H1 (cell line): ENCODE measurements around the gene ZNF839. TPM values are rescaled to one million over a fixed set of nuclear protein-coding genes. Genes with fewer than 3 reads are reported as not detected.

ENCODE experiments used
- CHD1 ChIP-seq: IDR thresholded peaks from 2 replicates; pipeline ENCODE4 v1.6.1; 2012; ENCODE audit warnings: low read depth, low read length, improper control_type of control experiment
- CTCF ChIP-seq, 3 experiments: IDR thresholded peaks; 1 replicate in 2 of 3; 2 replicates in 1 of 3; pipeline versions ENCODE4 v1.5.1 to v1.6.1; 2011; ENCODE audit warnings: low read length in 3 of 3, mild to moderate bottlenecking in 3 of 3, inconsistent platforms in 2 of 3, low read depth in 1 of 3, moderate library complexity in 1 of 3; ENCODE audit not compliant: insufficient read depth in 1 of 3; ENCODE audit errors: control extremely low read depth in 1 of 3
- polyA plus RNA-seq, 7 experiments: library from polyadenylated mRNA; depleted of rRNA in 3 of 7; stranded (reverse) in 5 of 7; unstranded in 2 of 7; fragments of >200 nt in 5 of 7; fragments of 200-250 nt in 2 of 7; gene quantifications; 1 replicate in 5 of 7; 2 replicates in 1 of 7; 4 replicates in 1 of 7; pipeline versions ENCODE4 v1.2.1 to v1.2.3, GENCODE V29; 2011 to 2013; ENCODE audit warnings: missing spikeins in 2 of 7, mixed read lengths in 2 of 7
- total RNA-seq: library from RNA; stranded (reverse); fragmentation: NEBNext Ultra II Directional; extraction: Animal tissue kit (Norgen Biotek cat#: 25700); gene quantifications from 2 replicates; pipeline ENCODE4 v1.2.1, GENCODE V29; 2021

ZNF839 gene
- total and polyA plus RNA-seq, 2 of the 8 experiments (the other 6 are each of a cell fraction or from before 2014, with no cell fraction given): 8.1 to 9.4 TPM

- no peak for TF ChIP-seq CTCF (IDR thresholded peaks at IDR 0.05; ENCODE audit: control extremely low read depth in 1 of 3, insufficient read depth in 1 of 3, low read depth in 1 of 3, low read length in 3 of 3)
- no peak for TF ChIP-seq CHD1
Observed at GRCh38 chr14:102279688-102280348, 39.7 kb upstream of the ZNF839 start (continued).
